Liver (tissue), 3 donors: Measurements from ENCODE around the gene TPPP.

Source experiments
- ATF3 ChIP-seq: IDR thresholded peaks from 2 replicates; pipeline ENCODE4 v1.6.1; 2016; ENCODE audit warnings: antibody characterized with exemption
- EGR1 ChIP-seq, 2 donors: IDR thresholded peaks; 2 replicates each; pipeline ENCODE4 v1.6.1; 2016 to 2018; ENCODE audit warnings: antibody characterized with exemption in 2 of 2, low read depth in 2 of 2
- FOXA1 ChIP-seq: IDR thresholded peaks from 2 replicates; pipeline ENCODE4 v1.6.1; 2016; ENCODE audit warnings: antibody characterized with exemption
- GABPA ChIP-seq, 2 donors: IDR thresholded peaks in 1 of 2; conservative IDR thresholded peaks in 1 of 2; 2 replicates each; pipeline ENCODE4 v1.6.1; 2016; ENCODE audit warnings: antibody characterized with exemption in 2 of 2, mild to moderate bottlenecking in 1 of 2, moderate library complexity in 1 of 2
- HNF4A ChIP-seq, 2 donors: conservative IDR thresholded peaks; 2 replicates each; pipeline ENCODE4 v1.6.1; 2016; ENCODE audit warnings: antibody characterized with exemption in 2 of 2, mild to moderate bottlenecking in 2 of 2
- JUND ChIP-seq, 2 donors: IDR thresholded peaks; 2 replicates each; pipeline ENCODE4 v1.6.1; 2016; ENCODE audit warnings: antibody characterized with exemption in 2 of 2
- MAX ChIP-seq: IDR thresholded peaks from 2 replicates; pipeline ENCODE4 v1.6.1; 2016; ENCODE audit warnings: antibody characterized with exemption
- RAD21 ChIP-seq, 2 donors: IDR thresholded peaks; 2 replicates each; pipeline ENCODE4 v1.6.1; 2016; ENCODE audit warnings: antibody characterized with exemption in 2 of 2, mild to moderate bottlenecking in 2 of 2
- RXRA ChIP-seq, 2 donors: IDR thresholded peaks; 2 replicates each; pipeline ENCODE4 v1.6.1; 2017 to 2018; ENCODE audit warnings: antibody characterized with exemption in 2 of 2, mild to moderate bottlenecking in 1 of 2
- SP1 ChIP-seq: IDR thresholded peaks from 2 replicates; pipeline ENCODE4 v1.6.1; 2018; ENCODE audit warnings: antibody characterized with exemption, mild to moderate bottlenecking
- TAF1 ChIP-seq: conservative IDR thresholded peaks from 2 replicates; pipeline ENCODE4 v1.6.1; 2016; ENCODE audit warnings: antibody characterized with exemption, mild to moderate bottlenecking
- YY1 ChIP-seq: IDR thresholded peaks from 2 replicates; pipeline ENCODE4 v1.6.1; 2016; ENCODE audit warnings: antibody characterized with exemption, mild to moderate bottlenecking
- TF ChIP-seq, protein P1 (sequence below): fragments of 150-350 bp; IDR thresholded peaks from 2 replicates; pipeline ENCODE4 v1.5.1; 2017; ENCODE audit warnings: improper control_type of control experiment, low read depth, low read length; ENCODE audit not compliant: missing input control
- TF ChIP-seq, protein P2 (sequence below): IDR thresholded peaks from 2 replicates; pipeline ENCODE4 v1.6.1; 2016; ENCODE audit warnings: antibody characterized with exemption, mild to moderate bottlenecking
- donor health status: healthy.
- donor health status: healthy.

- TF ChIP-seq, protein P1, sequence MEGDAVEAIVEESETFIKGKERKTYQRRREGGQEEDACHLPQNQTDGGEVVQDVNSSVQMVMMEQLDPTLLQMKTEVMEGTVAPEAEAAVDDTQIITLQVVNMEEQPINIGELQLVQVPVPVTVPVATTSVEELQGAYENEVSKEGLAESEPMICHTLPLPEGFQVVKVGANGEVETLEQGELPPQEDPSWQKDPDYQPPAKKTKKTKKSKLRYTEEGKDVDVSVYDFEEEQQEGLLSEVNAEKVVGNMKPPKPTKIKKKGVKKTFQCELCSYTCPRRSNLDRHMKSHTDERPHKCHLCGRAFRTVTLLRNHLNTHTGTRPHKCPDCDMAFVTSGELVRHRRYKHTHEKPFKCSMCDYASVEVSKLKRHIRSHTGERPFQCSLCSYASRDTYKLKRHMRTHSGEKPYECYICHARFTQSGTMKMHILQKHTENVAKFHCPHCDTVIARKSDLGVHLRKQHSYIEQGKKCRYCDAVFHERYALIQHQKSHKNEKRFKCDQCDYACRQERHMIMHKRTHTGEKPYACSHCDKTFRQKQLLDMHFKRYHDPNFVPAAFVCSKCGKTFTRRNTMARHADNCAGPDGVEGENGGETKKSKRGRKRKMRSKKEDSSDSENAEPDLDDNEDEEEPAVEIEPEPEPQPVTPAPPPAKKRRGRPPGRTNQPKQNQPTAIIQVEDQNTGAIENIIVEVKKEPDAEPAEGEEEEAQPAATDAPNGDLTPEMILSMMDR, result no peak
- TF ChIP-seq SP1, result no peak
- TF ChIP-seq YY1, result no peak
- no peak for TF ChIP-seq EGR1 (IDR thresholded peaks at IDR 0.05; ENCODE audit: low read depth in 2 of 2)
- no peak for TF ChIP-seq RAD21 (IDR thresholded peaks at IDR 0.05)
- TF ChIP-seq GABPA (IDR thresholded peaks at IDR 0.05 in 1 of 2, conservative IDR thresholded peaks at IDR 0.05 in 1 of 2), result no peak
- no peak for TF ChIP-seq ATF3
- no peak for TF ChIP-seq JUND (IDR thresholded peaks at IDR 0.05)
- no peak for TF ChIP-seq FOXA1
- TF ChIP-seq, protein P2, sequence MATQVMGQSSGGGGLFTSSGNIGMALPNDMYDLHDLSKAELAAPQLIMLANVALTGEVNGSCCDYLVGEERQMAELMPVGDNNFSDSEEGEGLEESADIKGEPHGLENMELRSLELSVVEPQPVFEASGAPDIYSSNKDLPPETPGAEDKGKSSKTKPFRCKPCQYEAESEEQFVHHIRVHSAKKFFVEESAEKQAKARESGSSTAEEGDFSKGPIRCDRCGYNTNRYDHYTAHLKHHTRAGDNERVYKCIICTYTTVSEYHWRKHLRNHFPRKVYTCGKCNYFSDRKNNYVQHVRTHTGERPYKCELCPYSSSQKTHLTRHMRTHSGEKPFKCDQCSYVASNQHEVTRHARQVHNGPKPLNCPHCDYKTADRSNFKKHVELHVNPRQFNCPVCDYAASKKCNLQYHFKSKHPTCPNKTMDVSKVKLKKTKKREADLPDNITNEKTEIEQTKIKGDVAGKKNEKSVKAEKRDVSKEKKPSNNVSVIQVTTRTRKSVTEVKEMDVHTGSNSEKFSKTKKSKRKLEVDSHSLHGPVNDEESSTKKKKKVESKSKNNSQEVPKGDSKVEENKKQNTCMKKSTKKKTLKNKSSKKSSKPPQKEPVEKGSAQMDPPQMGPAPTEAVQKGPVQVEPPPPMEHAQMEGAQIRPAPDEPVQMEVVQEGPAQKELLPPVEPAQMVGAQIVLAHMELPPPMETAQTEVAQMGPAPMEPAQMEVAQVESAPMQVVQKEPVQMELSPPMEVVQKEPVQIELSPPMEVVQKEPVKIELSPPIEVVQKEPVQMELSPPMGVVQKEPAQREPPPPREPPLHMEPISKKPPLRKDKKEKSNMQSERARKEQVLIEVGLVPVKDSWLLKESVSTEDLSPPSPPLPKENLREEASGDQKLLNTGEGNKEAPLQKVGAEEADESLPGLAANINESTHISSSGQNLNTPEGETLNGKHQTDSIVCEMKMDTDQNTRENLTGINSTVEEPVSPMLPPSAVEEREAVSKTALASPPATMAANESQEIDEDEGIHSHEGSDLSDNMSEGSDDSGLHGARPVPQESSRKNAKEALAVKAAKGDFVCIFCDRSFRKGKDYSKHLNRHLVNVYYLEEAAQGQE, result no peak
- no peak for TF ChIP-seq TAF1
- no peak for TF ChIP-seq RXRA (IDR thresholded peaks at IDR 0.05)
- TF ChIP-seq MAX, result no peak
- TF ChIP-seq HNF4A (conservative IDR thresholded peaks at IDR 0.05), result no peak
Measured at GRCh38 chr5:618450-618849, 74.7 kb downstream of the TPPP start.
